Uterus (tissue), 4 donors: ENCODE data around the gene PKNOX2. TPM values are rescaled to one million over a fixed set of nuclear protein-coding genes. Genes with fewer than 3 reads are reported as not detected.

Source experiments
- DNase-seq, 2 donors: peaks; one replicate each; pipeline ENCODE4 v3.0.0-alpha.2; 2019 to 2020
- H3K27ac ChIP-seq, 2 donors: fragments of 200-600 bp; sonication (generic); 1 replicate in 1 of 2; 2 replicates in 1 of 2; pipeline ENCODE4 v1.5.1; 2016 to 2018
- H3K27me3 ChIP-seq, 2 donors: fragments of 200-600 bp; sonication (generic); one replicate each; pipeline ENCODE4 v1.5.1; 2018 to 2019; ENCODE audit warnings: control low read depth in 1 of 2
- H3K36me3 ChIP-seq, 2 donors: fragments of 200-600 bp; sonication (generic); one replicate each; pipeline ENCODE4 v1.5.1; 2019; ENCODE audit warnings: control low read depth in 1 of 2
- H3K4me1 ChIP-seq, 2 donors: fragments of 200-600 bp; sonication (generic); one replicate each; pipeline ENCODE4 v1.5.1; 2018 to 2019; ENCODE audit warnings: control low read depth in 1 of 2
- H3K4me3 ChIP-seq, 2 donors: fragments of 200-600 bp; sonication (generic); 1 replicate in 1 of 2; 2 replicates in 1 of 2; pipeline ENCODE4 v1.5.1; 2018 to 2019; ENCODE audit warnings: mild to moderate bottlenecking in 1 of 2
- H3K9me3 ChIP-seq, 2 donors: fragments of 200-600 bp; sonication (generic); one replicate each; pipeline ENCODE4 v1.5.1; 2019; ENCODE audit warnings: control low read depth in 1 of 2
- POLR2A ChIP-seq, 2 donors: fragments of 450-650 bp; IDR thresholded peaks; one replicate each; pipeline ENCODE4 v1.6.1; 2016; ENCODE audit warnings: antibody characterized with exemption in 2 of 2, mild to moderate bottlenecking in 1 of 2, moderate library complexity in 1 of 2
- intact Hi-C: fragments of 100-400 bp; cut with DNase I; formaldehyde crosslinking; loops from one replicate; pipeline ENCODE4 v1.15.1; 2023; ENCODE audit warnings: low total_unique reads
- total RNA-seq, 4 donors: library from RNA; depleted of rRNA in 3 of 4; stranded (reverse); fragments of >200 nt in 3 of 4; gene quantifications; one replicate each; pipeline versions ENCODE4 v1.1.0 to v1.2.4, GENCODE V29; 2014 to 2023
- TF ChIP-seq, protein P1 (sequence below), 4 experiments: fragments of 200-600 bp in 2 of 4; fragments of 450-650 bp in 2 of 4; sonication (generic) in 2 of 4; IDR thresholded peaks; one replicate each; pipeline ENCODE4 v1.5.1; 2016 to 2019; ENCODE audit warnings: antibody characterized with exemption in 4 of 4, mild to moderate bottlenecking in 2 of 4, moderate library complexity in 1 of 4
- donor health status: DM: yes; HTN: yes; CAD: no.

The PKNOX2 gene
- total RNA-seq, 4 donors from 2014 or later = 0.29 to 22.7 (median 3.3) TPM

GRCh38 chr11:125446279-125446678, 281.7 kb downstream of the PKNOX2 start:
- Histone ChIP-seq H3K27ac (no peak overlapping the region), H3K27me3 (no peaks in the 10 kb centered on the region), H3K4me3 (no peak overlapping the region), H3K36me3 (no peaks in the 10 kb centered on the region), H3K9me3 (no peaks in the 10 kb centered on the region), H3K4me1 (no peaks in the 10 kb centered on the region)
- DNase-seq = no peak
- intact Hi-C loops = no loop called here
- no peak for TF ChIP-seq POLR2A (IDR thresholded peaks at IDR 0.05)
- TF ChIP-seq, protein P1, sequence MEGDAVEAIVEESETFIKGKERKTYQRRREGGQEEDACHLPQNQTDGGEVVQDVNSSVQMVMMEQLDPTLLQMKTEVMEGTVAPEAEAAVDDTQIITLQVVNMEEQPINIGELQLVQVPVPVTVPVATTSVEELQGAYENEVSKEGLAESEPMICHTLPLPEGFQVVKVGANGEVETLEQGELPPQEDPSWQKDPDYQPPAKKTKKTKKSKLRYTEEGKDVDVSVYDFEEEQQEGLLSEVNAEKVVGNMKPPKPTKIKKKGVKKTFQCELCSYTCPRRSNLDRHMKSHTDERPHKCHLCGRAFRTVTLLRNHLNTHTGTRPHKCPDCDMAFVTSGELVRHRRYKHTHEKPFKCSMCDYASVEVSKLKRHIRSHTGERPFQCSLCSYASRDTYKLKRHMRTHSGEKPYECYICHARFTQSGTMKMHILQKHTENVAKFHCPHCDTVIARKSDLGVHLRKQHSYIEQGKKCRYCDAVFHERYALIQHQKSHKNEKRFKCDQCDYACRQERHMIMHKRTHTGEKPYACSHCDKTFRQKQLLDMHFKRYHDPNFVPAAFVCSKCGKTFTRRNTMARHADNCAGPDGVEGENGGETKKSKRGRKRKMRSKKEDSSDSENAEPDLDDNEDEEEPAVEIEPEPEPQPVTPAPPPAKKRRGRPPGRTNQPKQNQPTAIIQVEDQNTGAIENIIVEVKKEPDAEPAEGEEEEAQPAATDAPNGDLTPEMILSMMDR (IDR thresholded peaks at IDR 0.05) = no peak

DNA sequence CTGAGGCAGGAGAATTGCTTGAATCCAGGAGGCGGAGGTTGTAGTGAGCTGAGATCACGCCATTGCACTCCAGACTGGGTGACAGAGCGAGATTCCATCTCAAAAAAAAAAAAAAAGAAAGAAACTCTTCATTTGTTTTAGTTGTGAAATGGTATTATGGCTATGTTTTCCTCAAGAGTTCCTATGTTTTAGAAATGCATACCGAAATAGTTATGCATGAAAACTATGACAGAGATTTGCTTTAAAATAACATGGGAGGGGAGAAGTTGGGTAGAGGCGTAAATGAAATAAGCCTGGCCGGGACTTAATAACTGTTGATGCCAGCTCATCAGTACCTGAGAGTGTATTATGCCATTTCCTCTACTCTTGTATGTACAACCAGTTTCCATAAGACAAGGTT, 283.2 kb downstream of the PKNOX2 start:
- TF ChIP-seq, protein P1 (IDR thresholded peaks at IDR 0.05) = no peak
- no peak for TF ChIP-seq POLR2A (IDR thresholded peaks at IDR 0.05)

GRCh38 chr11:125448136-125448535, 283.6 kb downstream of the PKNOX2 start:
- no peaks in the 10 kb centered on the region for H3K9me3 ChIP-seq
- H3K27ac ChIP-seq = no peak overlapping the region
- no peaks in the 10 kb centered on the region for H3K27me3 ChIP-seq
- intact Hi-C loops = no loop called here
- TF ChIP-seq POLR2A (IDR thresholded peaks at IDR 0.05) = no peak
- TF ChIP-seq, protein P1 (IDR thresholded peaks at IDR 0.05) = no peak
- no peaks in the 10 kb centered on the region for H3K36me3 ChIP-seq
- no peak overlapping the region for H3K4me3 ChIP-seq
- H3K4me1 ChIP-seq = peaks cover 0 to 3% of the 10 kb centered on the region in 2 donors
- DNase-seq = no peak

More for the DNA sequence above, 283.2 kb downstream of the PKNOX2 start:
- no peaks in the 10 kb centered on the region for H3K9me3 ChIP-seq
- no peaks in the 10 kb centered on the region for H3K36me3 ChIP-seq
- H3K4me1 ChIP-seq = peaks cover 0 to 3% of the 10 kb centered on the region in 2 donors
- H3K27me3 ChIP-seq = no peaks in the 10 kb centered on the region
- no peak overlapping the region for H3K4me3 ChIP-seq
- H3K27ac ChIP-seq = no peak overlapping the region
- DNase-seq = no peak
- intact Hi-C loops = no loop called here

DNA sequence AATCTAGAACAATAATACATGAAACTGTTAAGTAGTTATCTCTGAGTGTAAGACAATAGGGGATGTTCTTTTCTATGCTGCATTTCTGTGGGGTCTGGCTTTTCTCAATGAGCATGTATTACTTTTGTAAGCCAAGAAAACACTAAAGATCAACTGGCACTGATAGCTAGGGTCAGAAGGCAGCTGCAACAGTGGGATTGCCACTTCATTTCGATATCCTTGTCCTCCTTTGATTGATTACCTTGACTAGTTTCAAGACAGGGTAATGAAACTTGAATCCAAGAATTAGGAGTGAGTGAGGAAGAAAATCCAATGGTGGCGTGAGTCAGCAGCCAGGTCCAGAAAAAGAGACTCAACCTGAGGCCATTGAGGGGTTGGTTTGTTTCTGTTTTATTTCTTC, 285.0 kb downstream of the PKNOX2 start:
- Histone ChIP-seq H3K27me3 (no peaks in the 10 kb centered on the region), H3K4me1 (peaks cover 0 to 3% of the 10 kb centered on the region in 2 donors), H3K4me3 (no peak overlapping the region), H3K9me3 (no peaks in the 10 kb centered on the region), H3K36me3 (no peaks in the 10 kb centered on the region), H3K27ac (no peak overlapping the region)
- TF ChIP-seq POLR2A (IDR thresholded peaks at IDR 0.05) = no peak
- TF ChIP-seq, protein P1 (IDR thresholded peaks at IDR 0.05) = no peak
- intact Hi-C loops = no loop called here
- DNase-seq = no peak

DNA sequence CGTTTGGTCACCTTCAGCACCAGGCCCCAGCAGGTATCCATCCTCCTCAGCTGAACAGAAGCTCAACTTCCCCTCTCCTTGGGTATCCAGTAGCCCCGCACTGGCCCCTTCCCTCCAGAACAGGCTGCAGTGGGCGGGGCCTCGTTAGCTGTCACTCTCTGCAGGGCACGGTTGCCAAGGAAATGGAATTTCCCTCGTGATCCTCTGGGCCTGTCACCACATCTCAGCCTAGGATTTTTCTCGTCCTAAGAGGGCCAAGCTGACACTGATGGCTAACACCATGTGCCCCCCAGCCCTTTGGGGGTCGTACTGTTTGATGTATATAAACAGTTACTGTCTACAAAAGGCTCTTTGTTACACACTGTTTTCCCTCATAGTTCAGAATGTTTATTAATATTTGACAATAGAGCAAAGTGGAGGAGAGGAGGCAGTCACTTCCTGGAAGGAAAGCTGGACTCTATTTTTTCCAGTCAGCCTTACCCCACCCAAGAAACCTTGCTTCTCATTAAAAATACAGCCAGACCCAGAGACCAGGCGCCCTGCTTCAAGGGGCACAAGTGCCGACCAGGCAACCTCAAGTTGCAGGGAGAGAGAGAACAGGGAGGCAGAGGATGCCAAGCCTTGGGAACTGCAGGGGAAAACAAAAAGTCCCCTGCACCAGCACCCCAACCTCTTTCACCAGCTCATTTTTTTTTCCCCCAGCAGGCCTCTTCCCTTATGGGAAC, 287.0 kb downstream of the PKNOX2 start:
- no peaks in the 10 kb centered on the region for H3K36me3 ChIP-seq
- TF ChIP-seq, protein P1 (IDR thresholded peaks at IDR 0.05) = no peak
- no peak for TF ChIP-seq POLR2A (IDR thresholded peaks at IDR 0.05)
- H3K27me3 ChIP-seq = no peaks in the 10 kb centered on the region
- H3K9me3 ChIP-seq = no peaks in the 10 kb centered on the region
- H3K4me1 ChIP-seq = peaks cover 0 to 3% of the 10 kb centered on the region in 2 donors
- H3K4me3 ChIP-seq = no peak overlapping the region
- no peak overlapping the region for H3K27ac ChIP-seq
- peak in 1 of 2 donors; percentile 28 for DNase-seq
- intact Hi-C loops = no loop called here
